SKM-1 treated with dmso at 0.1 percent for 144 hours (cell line): Measurements from ENCODE around the gene C11orf71.

Experiments
- DNase-seq: peaks from one replicate; lab custom pipeline; 2025; ENCODE audit not compliant: unreplicated experiment; lab: John Stamatoyannopoulos, UW

Gene C11orf71

DNA sequence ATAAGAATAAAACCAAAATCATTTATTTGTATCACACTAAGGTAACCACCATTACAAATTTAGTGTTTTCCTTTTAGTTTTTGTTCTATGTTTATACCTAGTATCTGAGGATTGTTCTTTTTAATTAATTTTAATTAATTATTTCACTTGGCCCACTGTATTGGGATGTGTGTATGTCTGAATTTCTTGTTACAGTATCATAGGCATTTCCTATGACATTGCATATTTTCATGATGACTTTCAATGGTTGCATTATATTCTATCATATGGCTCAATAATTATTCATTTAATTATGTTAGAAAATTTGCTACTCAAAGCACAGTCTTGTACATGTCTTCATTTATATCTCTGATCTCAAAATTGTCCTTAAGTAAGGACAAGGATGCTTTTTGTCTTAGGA is 41.0 kb downstream of the C11orf71 start:
- DNase-seq: no peak

DNA sequence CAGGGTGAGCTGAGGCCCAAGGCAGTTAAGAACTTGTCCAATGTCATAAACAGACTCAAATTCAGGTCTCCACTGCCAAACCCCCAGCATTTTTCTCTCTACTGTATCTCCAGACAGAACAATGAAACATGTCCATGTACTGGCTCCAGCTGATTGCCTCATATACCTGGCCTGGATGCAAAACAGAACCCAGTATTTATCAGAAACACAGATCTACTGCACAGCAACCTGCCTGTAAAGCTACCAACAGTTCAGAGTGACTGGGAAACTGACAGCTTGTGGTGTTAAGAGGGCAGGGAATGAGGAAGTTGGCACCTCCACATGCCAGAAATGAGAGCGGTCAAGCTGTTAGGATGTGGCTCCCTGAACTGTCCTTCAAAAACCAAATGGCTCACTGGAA is 41.6 kb downstream of the C11orf71 start:
- peak; percentile 16 for DNase-seq

DNA sequence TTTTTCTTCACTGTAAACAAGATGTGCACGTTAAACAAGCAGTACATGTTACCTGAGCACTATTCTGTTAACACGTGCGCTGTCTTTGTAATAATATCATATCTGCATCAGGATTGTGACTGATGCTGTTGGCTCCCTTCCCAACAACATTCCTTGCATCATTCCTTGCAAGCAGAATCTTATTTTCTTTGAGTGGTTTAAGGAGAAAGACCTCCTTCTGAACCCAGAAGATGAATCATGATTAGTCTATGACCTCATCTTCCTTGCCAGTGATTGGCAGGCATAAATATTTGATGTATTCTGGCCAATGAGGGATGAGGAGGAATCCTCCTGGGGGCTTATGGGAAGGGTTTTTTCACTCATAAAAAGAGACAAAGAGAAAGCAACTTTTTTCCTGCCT is 46.2 kb downstream of the C11orf71 start:
- DNase-seq: no peak

DNA sequence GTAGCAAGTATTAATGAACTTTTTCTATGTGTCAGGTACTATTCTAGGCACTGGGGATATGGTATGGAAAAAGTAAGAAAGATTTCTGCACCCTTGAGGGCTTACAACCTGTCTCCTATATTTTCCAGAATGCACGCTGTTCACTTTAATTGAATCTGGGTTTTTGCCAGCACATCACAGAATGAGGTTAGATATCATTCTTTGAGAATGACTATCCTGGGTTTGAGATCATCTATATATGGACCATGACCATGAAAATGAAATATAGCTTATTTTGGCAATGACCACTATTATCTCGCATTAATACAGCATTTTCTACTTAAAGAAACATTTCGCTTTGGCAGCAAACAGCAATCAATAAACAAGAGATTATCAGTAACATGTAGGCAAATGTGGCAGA is 46.9 kb downstream of the C11orf71 start:
- DNase-seq: no peak

DNA sequence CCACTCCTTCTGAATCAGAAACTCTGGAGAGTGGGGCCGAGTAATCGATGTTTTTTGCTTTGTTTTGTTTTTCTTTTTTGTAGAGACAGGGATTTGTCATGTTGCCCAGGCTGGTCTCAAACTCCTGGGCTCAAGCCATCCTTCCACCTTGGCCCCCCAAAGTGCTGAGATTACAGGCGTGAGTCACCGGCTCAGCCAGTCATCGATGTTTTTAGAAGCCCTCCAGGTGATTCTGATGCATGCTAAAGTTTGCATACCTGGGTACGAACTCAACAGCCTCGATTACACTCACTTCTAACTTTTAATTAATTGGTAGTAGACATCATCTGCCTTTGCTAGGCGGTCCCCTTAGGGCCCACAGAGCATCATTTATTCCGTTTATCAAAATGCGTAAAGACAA is 50.3 kb downstream of the C11orf71 start:
- no peak for DNase-seq
